Lung (tissue), 12 donors: ENCODE results near the gene SLC15A1. TPM values are rescaled to one million over a fixed set of nuclear protein-coding genes. Genes with fewer than 3 reads are reported as not detected.
"Not testable (repeated sequence)": the region's sequence is repeated elsewhere in the genome, so short reads cannot be mapped to it uniquely, and the experiment has no call there.

ENCODE experiments used
- ATAC-seq: fragments of 200-7000 bp; cut with Tn5 transposase; one replicate; pipeline ENCODE4 v1.9.1; 2020; ENCODE audit warnings: moderate number of reproducible peaks; ENCODE audit not compliant: insufficient read depth, low FRiP score
- DNase-seq, 3 donors: peaks; one replicate each; pipeline ENCODE4 v3.0.0-alpha.2; 2013 to 2017
- H3K27ac ChIP-seq, 2 donors: one replicate each; pipeline ENCODE4 v1.5.1; 2013; ENCODE audit warnings: mild to moderate bottlenecking in 2 of 2, moderate library complexity in 2 of 2, control low read depth in 1 of 2, inconsistent platforms in 1 of 2, low read depth in 1 of 2, low read length in 1 of 2
- H3K27me3 ChIP-seq, 3 donors: one replicate each; pipeline ENCODE4 v1.5.1; 2013; ENCODE audit warnings: low read length in 2 of 3; ENCODE audit not compliant: control insufficient read depth in 3 of 3, insufficient read depth in 3 of 3
- H3K36me3 ChIP-seq, 4 donors: one replicate each; pipeline ENCODE4 v1.5.1; 2013; ENCODE audit warnings: low read length in 4 of 4, mild to moderate bottlenecking in 1 of 4, moderate library complexity in 1 of 4; ENCODE audit not compliant: control insufficient read depth in 4 of 4, insufficient read depth in 4 of 4
- H3K4me1 ChIP-seq, 5 donors: one replicate each; pipeline ENCODE4 v1.5.1; 2013; ENCODE audit warnings: low read length in 5 of 5, mild to moderate bottlenecking in 2 of 5, moderate library complexity in 1 of 5; ENCODE audit not compliant: control insufficient read depth in 5 of 5, insufficient read depth in 5 of 5
- H3K4me3 ChIP-seq: one replicate; pipeline ENCODE4 v1.5.1; 2013; ENCODE audit warnings: mild to moderate bottlenecking, control low read depth, moderate library complexity
- H3K9ac ChIP-seq, 2 donors: one replicate each; pipeline ENCODE4 v1.5.1; 2013; ENCODE audit warnings: low read length in 2 of 2, control low read depth in 1 of 2; ENCODE audit not compliant: insufficient read depth in 1 of 2
- H3K9me3 ChIP-seq, 4 donors: one replicate each; pipeline ENCODE4 v1.5.1; 2013; ENCODE audit warnings: low read length in 3 of 4, mild to moderate bottlenecking in 1 of 4, moderate library complexity in 1 of 4; ENCODE audit not compliant: control insufficient read depth in 4 of 4, insufficient read depth in 3 of 4
- CTCF ChIP-seq: IDR thresholded peaks from 2 replicates; pipeline ENCODE4 v1.5.1; 2012; ENCODE audit warnings: mild to moderate bottlenecking; ENCODE audit errors: control extremely low read depth, extremely low read depth
- WGBS, 2 donors: extraction: QIAGEN DNeasy Blood & Tissue Kit; methylation state at CpG; one replicate each; pipeline ENCODE4 v1.1.7; 2013; 5-methylcytosine and 5-hydroxymethylcytosine counted together
- polyA plus RNA-seq, 2 donors: library from polyadenylated mRNA; stranded (reverse); fragments of 200-250 nt; gene quantifications; one replicate each; pipeline ENCODE4 v1.2.1, GENCODE V29; 2013
- total RNA-seq, 2 donors: library from RNA; depleted of rRNA in 1 of 2; stranded (reverse); fragments of >200 nt in 1 of 2; gene quantifications; one replicate each; pipeline ENCODE4 v1.2.1, GENCODE V29; 2014 to 2021
- donor health status: control.
- donor health status: control.
- donor health status: Bipolar disorder and iron deficiency.
- donor health status: healthy.
- donor health status: DM: yes; HTN: yes; CAD: no.

Gene SLC15A1
- total and polyA plus RNA-seq, 4 donors, result 0.01 to 1.4 (median 0.31) TPM; not detected in 1

GRCh38 chr13:98761126-98761985 is 8.9 kb upstream of the SLC15A1 start:
- Histone ChIP-seq H3K9ac (peak overlapping the region in 1 of 2 donors; percentile 58), H3K9me3 (peaks cover 0 to 4% (median under 1%) of the 10 kb centered on the region in 4 donors), H3K4me3 (no peak overlapping the region), H3K27ac (no peak overlapping the region), H3K27me3 (no peaks in the 10 kb centered on the region), H3K4me1 (peaks cover 0 to 5% (median 4%) of the 10 kb centered on the region in 5 donors), H3K36me3 (no peaks in the 10 kb centered on the region)
- no peak for TF ChIP-seq CTCF
- DNase-seq (peak; percentile 53 to 80 (median 77)), ATAC-seq (peak; percentile 66)
- WGBS, 2 donors, result 64 to 70% methylated on average over 15 of the region's 15 CpGs

GRCh38 chr13:98755729-98756128 is 3.3 kb upstream of the SLC15A1 start:
- no peak for DNase-seq
- Histone ChIP-seq H3K36me3 (no peaks in the 10 kb centered on the region), H3K27ac (no peak overlapping the region), H3K27me3 (peaks cover 0 to 20% (median 19%) of the 10 kb centered on the region in 3 donors), H3K9ac (no peak overlapping the region), H3K4me1 (peaks cover 0 to 13% (median 0%) of the 10 kb centered on the region in 5 donors), H3K4me3 (no peak overlapping the region), H3K9me3 (peaks cover 0 to 11% (median 2%) of the 10 kb centered on the region in 4 donors)
- no peak for ATAC-seq
- TF ChIP-seq CTCF, result no peak
- 85 to 86% methylated on average over 9 of the region's 9 CpGs for WGBS, 2 donors

- peaks cover 0 to 9% (median 1%) of the 10 kb centered on the region in 4 donors for H3K9me3 ChIP-seq
Observed at GRCh38 chr13:98755116-98755515, 2.6 kb upstream of the SLC15A1 start.

GRCh38 chr13:98754468-98754867 is 2.0 kb upstream of the SLC15A1 start:
- ATAC-seq, H3K9me3 ChIP-seq, H3K9ac ChIP-seq, H3K36me3 ChIP-seq, H3K27ac ChIP-seq, H3K4me3 ChIP-seq, DNase-seq: not testable (repeated sequence)
- WGBS, 2 donors, result 93 to 95% methylated on average over 4 of the region's 4 CpGs
- H3K27me3 ChIP-seq, result peaks cover 0 to 26% (median 22%) of the 10 kb centered on the region in 3 donors
- peaks cover 0 to 13% (median 0%) of the 10 kb centered on the region in 5 donors for H3K4me1 ChIP-seq

More at GRCh38 chr13:98755116-98755515, 2.6 kb upstream of the SLC15A1 start:
- H3K27me3 ChIP-seq, result peaks cover 0 to 26% (median 22%) of the 10 kb centered on the region in 3 donors
- no peak overlapping the region for H3K9ac ChIP-seq
- no peak overlapping the region for H3K4me3 ChIP-seq
- H3K4me1 ChIP-seq, result peaks cover 0 to 13% (median 0%) of the 10 kb centered on the region in 5 donors
- no peak overlapping the region for H3K27ac ChIP-seq
- DNase-seq (no peak), ATAC-seq (no peak)
- 83 to 87% methylated on average over 2 of the region's 2 CpGs for WGBS, 2 donors
- no peak for TF ChIP-seq CTCF
- H3K36me3 ChIP-seq, result no peaks in the 10 kb centered on the region
